ENCODE measurements around the gene MYH6. TPM values are rescaled to one million over a fixed set of nuclear protein-coding genes. Genes with fewer than 3 reads are reported as not detected.

The MYH6 gene
- total RNA-seq, 1 donor from 2014 or later, result not detected

DNA sequence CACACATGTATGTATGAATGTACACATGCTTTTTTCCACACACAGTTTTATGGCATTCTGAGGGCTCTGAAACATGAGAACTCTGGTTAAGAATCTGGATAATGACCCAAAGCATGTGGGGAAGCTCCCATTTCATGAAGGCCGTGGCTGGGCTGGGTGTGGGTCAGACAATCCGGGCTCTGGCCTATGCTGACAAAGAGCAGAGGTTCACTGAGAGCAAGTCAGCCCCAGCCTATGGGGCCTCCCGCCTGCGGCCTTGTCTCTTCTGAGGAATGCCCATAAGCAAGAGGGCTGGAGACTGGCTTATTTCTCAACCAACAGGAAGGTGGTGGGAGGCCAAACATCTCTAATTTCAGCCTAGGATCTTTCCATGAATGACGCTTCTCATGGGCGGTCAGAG is 8.5 kb downstream of the MYH6 start:
- Mint-ChIP-seq H3K4me3 (ENCODE audit: unreplicated experiment) (no peak overlapping the region), H3K27ac (ENCODE audit: unreplicated experiment) (no peak overlapping the region), H3K27me3 (ENCODE audit: unreplicated experiment) (peaks cover 12% of the 10 kb centered on the region), H3K4me1 (ENCODE audit: unreplicated experiment) (no peaks in the 10 kb centered on the region), H3K9me3 (ENCODE audit: unreplicated experiment) (no peaks in the 10 kb centered on the region), H3K36me3 (ENCODE audit: unreplicated experiment) (no peaks in the 10 kb centered on the region)
- no peak for DNase-seq (ENCODE audit: extremely low spot score, unreplicated experiment)
- no peak for TF ChIP-seq CTCF (IDR thresholded peaks at IDR 0.05)

- Mint-ChIP-seq H3K9me3 (ENCODE audit: unreplicated experiment) (no peaks in the 10 kb centered on the region), H3K27me3 (ENCODE audit: unreplicated experiment) (peaks cover 12% of the 10 kb centered on the region), H3K36me3 (ENCODE audit: unreplicated experiment) (no peaks in the 10 kb centered on the region), H3K4me1 (ENCODE audit: unreplicated experiment) (no peaks in the 10 kb centered on the region), H3K4me3 (ENCODE audit: unreplicated experiment) (no peak overlapping the region), H3K27ac (ENCODE audit: unreplicated experiment) (no peak overlapping the region)
- TF ChIP-seq CTCF (IDR thresholded peaks at IDR 0.05), result no peak
- DNase-seq (ENCODE audit: extremely low spot score, unreplicated experiment), result no peak
Observed at GRCh38 chr14:23399136-23399535, 8.9 kb downstream of the MYH6 start.

GRCh38 chr14:23398348-23398747 is 9.7 kb downstream of the MYH6 start:
- H3K9me3 Mint-ChIP-seq (ENCODE audit: unreplicated experiment), result no peaks in the 10 kb centered on the region
- TF ChIP-seq CTCF (IDR thresholded peaks at IDR 0.05), result no peak
- H3K27ac Mint-ChIP-seq (ENCODE audit: unreplicated experiment), result no peak overlapping the region
- no peaks in the 10 kb centered on the region for H3K4me1 Mint-ChIP-seq (ENCODE audit: unreplicated experiment)
- H3K4me3 Mint-ChIP-seq (ENCODE audit: unreplicated experiment), result no peak overlapping the region
- no peak for DNase-seq (ENCODE audit: extremely low spot score, unreplicated experiment)
- H3K36me3 Mint-ChIP-seq (ENCODE audit: unreplicated experiment), result no peaks in the 10 kb centered on the region
- peaks cover 11% of the 10 kb centered on the region for H3K27me3 Mint-ChIP-seq (ENCODE audit: unreplicated experiment)

DNA sequence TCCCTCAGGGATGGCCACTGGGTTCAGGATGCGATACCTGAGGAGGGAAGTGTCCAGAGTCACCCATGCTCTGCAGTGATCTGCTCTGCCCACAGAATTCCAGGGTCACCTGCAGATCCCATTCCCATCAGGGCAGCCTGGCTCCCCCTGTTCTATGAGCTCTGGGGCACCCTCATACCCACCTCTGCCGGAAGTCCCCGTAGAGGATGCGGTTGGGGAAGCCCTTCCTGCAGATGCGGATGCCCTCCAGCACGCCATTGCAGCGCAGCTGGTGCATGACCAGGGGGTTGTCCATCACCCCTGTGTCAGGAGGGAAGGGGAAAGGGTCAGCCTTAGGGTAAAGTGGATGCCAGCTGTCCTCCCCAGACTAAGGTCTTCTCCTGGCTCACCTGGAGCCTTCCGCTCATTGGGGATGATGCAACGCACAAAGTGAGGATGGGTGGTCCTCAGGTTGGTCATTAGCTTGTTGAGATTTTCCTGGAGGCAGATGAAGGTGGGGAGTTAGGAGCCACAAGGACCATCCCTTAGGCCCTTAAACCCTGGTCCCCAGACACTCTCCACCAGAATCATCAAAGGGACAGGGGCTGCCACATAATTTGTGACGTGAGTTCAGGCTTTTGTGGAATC is 11.2 kb downstream of the MYH6 start:
- Mint-ChIP-seq H3K27me3 (ENCODE audit: unreplicated experiment) (peaks cover 17% of the 10 kb centered on the region), H3K27ac (ENCODE audit: unreplicated experiment) (no peak overlapping the region), H3K4me3 (ENCODE audit: unreplicated experiment) (no peak overlapping the region), H3K9me3 (ENCODE audit: unreplicated experiment) (no peaks in the 10 kb centered on the region), H3K4me1 (ENCODE audit: unreplicated experiment) (no peaks in the 10 kb centered on the region), H3K36me3 (ENCODE audit: unreplicated experiment) (no peaks in the 10 kb centered on the region)
- DNase-seq (ENCODE audit: extremely low spot score, unreplicated experiment), result no peak
- TF ChIP-seq CTCF (IDR thresholded peaks at IDR 0.05), result no peak

DNA sequence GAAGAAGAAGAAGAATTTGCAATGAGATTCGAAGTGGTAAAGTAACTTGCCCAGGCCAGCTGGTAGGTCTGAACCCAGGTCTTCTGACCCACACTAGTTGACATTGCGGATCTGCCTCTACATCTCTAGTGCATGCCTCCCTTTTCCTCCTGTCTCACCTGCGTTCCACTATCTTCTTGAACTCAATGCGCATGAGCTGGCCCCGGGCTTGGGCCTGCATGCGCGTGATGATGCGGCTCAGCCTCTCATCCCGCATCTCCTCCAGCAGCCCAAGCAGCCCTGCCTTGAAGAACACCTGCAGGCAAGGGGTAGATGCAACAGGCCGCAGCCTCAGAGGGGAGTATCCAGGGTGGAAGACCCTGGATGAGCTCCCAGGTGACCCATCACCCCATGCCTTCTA is 11.9 kb downstream of the MYH6 start:
- no peaks in the 10 kb centered on the region for H3K36me3 Mint-ChIP-seq (ENCODE audit: unreplicated experiment)
- no peak for TF ChIP-seq CTCF (IDR thresholded peaks at IDR 0.05)
- H3K27ac Mint-ChIP-seq (ENCODE audit: unreplicated experiment), result no peak overlapping the region
- no peak overlapping the region for H3K4me3 Mint-ChIP-seq (ENCODE audit: unreplicated experiment)
- H3K27me3 Mint-ChIP-seq (ENCODE audit: unreplicated experiment), result peaks cover 21% of the 10 kb centered on the region
- H3K4me1 Mint-ChIP-seq (ENCODE audit: unreplicated experiment), result no peaks in the 10 kb centered on the region
- no peaks in the 10 kb centered on the region for H3K9me3 Mint-ChIP-seq (ENCODE audit: unreplicated experiment)
- no peak for DNase-seq (ENCODE audit: extremely low spot score, unreplicated experiment)
